HepG2 (cell line): ENCODE data around the gene ARFGAP1. TPM values are rescaled to one million over a fixed set of nuclear protein-coding genes. Genes with fewer than 3 reads are reported as not detected.

Experiments used
- ATAC-seq: fragments of 200-7000 bp; cut with Tn5 transposase; 3 replicates; pipeline ENCODE4 v1.9.1; 2020; ENCODE audit warnings: mild to moderate bottlenecking, moderate library complexity
- Bru-seq: library from RNA; stranded (reverse); fragments of 400-500 nt; gene quantifications from one replicate; lab custom pipeline; 2021; lab: Mats Ljungman, UMichigan
- BruChase-seq, 2 experiments: library from RNA; stranded (reverse); fragments of 400-500 nt; gene quantifications; one replicate each; lab custom pipeline; 2021; lab: Mats Ljungman, UMichigan
- BruUV-seq: library from RNA; stranded (reverse); fragments of 400-500 nt; replicated peaks from 2 replicates; lab custom pipeline; 2021; lab: Mats Ljungman, UMichigan
- CTCF ChIA-PET: fragments of 300-600 bp; formaldehyde crosslinking; extraction: SDS; loops from one replicate; lab custom pipeline; 2021; ENCODE audit warnings: low total read pairs, inconsistent platforms, low intra/inter-chr PET ratio; lab: Yijun Ruan, JAX
- POLR2A ChIA-PET: fragments of 350-600 bp; sonication (Branson Sonifier 250); formaldehyde crosslinking; loops from one replicate; lab custom pipeline; 2020; ENCODE audit warnings: antibody characterized with exemption, inconsistent platforms; lab: Yijun Ruan, JAX
- DNase-seq: peaks from one replicate; pipeline ENCODE4 v3.0.0-alpha.2; 2015; ENCODE audit warnings: low spot score
- FAIRE-seq: peaks from 3 replicates; lab custom pipeline; 2011; peaks lifted over from hg19 to GRCh38; lab: Jason Lieb, UNC
- H2AFZ ChIP-seq: one replicate; pipeline ENCODE4 v1.6.1; 2011; ENCODE audit warnings: low read length, inconsistent platforms
- H3K27ac ChIP-seq: fragments of 300-600 bp; 3 replicates; pipeline ENCODE4 v1.8.0; 2011; ENCODE audit warnings: mixed run types, mild to moderate bottlenecking, mixed read lengths, low read length, inconsistent platforms; ENCODE audit not compliant: insufficient read depth; ENCODE audit errors: extremely low read length
- H3K27me3 ChIP-seq, 2 experiments: fragments of 200-600 bp in 1 of 2; 2 replicates in 1 of 2; 3 replicates in 1 of 2; pipeline versions ENCODE4 v1.6.0 to v1.8.0; 2011; ENCODE audit warnings: low read length in 2 of 2, mild to moderate bottlenecking in 2 of 2, moderate library complexity in 2 of 2, inconsistent platforms in 1 of 2; ENCODE audit not compliant: insufficient read depth in 2 of 2, control insufficient read depth in 1 of 2
- H3K36me3 ChIP-seq, 2 experiments: fragments of 200-600 bp in 1 of 2; replicated peaks in 1 of 2; 2 replicates in 1 of 2; 3 replicates in 1 of 2; pipeline versions ENCODE4 v1.5.1 to v1.8.0; 2011; ENCODE audit warnings: low read length in 2 of 2, inconsistent platforms in 1 of 2; ENCODE audit not compliant: insufficient read depth in 2 of 2, control insufficient read depth in 1 of 2
- H3K4me1 ChIP-seq: 2 replicates; pipeline ENCODE4 v1.5.1; 2012; ENCODE audit warnings: low read length, inconsistent platforms; ENCODE audit not compliant: insufficient read depth
- H3K4me2 ChIP-seq: 2 replicates; pipeline ENCODE4 v1.6.0; 2011; ENCODE audit warnings: low read depth, low read length, inconsistent platforms
- H3K4me3 ChIP-seq, 3 experiments: fragments of 200-600 bp in 1 of 3; sonication (generic), shearing (Covaris generic) in 1 of 3; replicated peaks in 1 of 3; 2 replicates each; pipeline ENCODE4 v1.5.1; 2011 to 2016; ENCODE audit warnings: low read length in 3 of 3, inconsistent platforms in 2 of 3, low read depth in 2 of 3, mild to moderate bottlenecking in 2 of 3, control low read depth in 1 of 3, mixed read lengths in 1 of 3; ENCODE audit not compliant: insufficient read depth in 1 of 3
- H3K79me2 ChIP-seq: one replicate; pipeline ENCODE4 v1.6.1; 2011; ENCODE audit warnings: low read length, inconsistent platforms; ENCODE audit not compliant: insufficient read depth
- H3K9ac ChIP-seq: 2 replicates; pipeline ENCODE4 v1.6.0; 2011; ENCODE audit warnings: mild to moderate bottlenecking, low read depth, low read length, inconsistent platforms; ENCODE audit not compliant: insufficient read depth
- H3K9me3 ChIP-seq: 2 replicates; pipeline ENCODE4 v1.5.1; 2012; ENCODE audit warnings: mild to moderate bottlenecking, low read length
- H4K20me1 ChIP-seq: 2 replicates; pipeline ENCODE4 v1.6.0; 2011; ENCODE audit warnings: inconsistent platforms, mild to moderate bottlenecking, low read length, moderate library complexity; ENCODE audit not compliant: insufficient read depth
- AKAP8 ChIP-seq: sonication (generic); formaldehyde crosslinking; IDR thresholded peaks from 2 replicates; pipeline ENCODE4 v1.5.1; 2020; ENCODE audit warnings: mild to moderate bottlenecking, missing genetic modification reagents
- BCLAF1 ChIP-seq: fragments of 450-650 bp; IDR thresholded peaks from 2 replicates; pipeline ENCODE4 v1.6.1; 2017; ENCODE audit warnings: mild to moderate bottlenecking
- EEA1 ChIP-seq: sonication (generic); formaldehyde crosslinking; IDR thresholded peaks from 2 replicates; pipeline ENCODE4 v1.5.1; 2020; ENCODE audit warnings: mild to moderate bottlenecking, missing genetic modification reagents, borderline replicate concordance
- NFIC ChIP-seq: IDR thresholded peaks from 2 replicates; pipeline ENCODE4 v1.6.1; 2012; ENCODE audit warnings: mild to moderate bottlenecking, low read length, inconsistent platforms
- NFYB ChIP-seq: sonication (generic); formaldehyde crosslinking; IDR thresholded peaks from 2 replicates; pipeline ENCODE4 v1.4.0; 2020; ENCODE audit warnings: missing genetic modification reagents
- SALL2 ChIP-seq: sonication (generic); formaldehyde crosslinking; IDR thresholded peaks from 2 replicates; pipeline ENCODE4 v1.8.1; 2023; ENCODE audit warnings: mild to moderate bottlenecking, missing genetic modification reagents, inconsistent platforms
- ZFX ChIP-seq: sonication (generic); formaldehyde crosslinking; IDR thresholded peaks from 2 replicates; pipeline ENCODE4 v1.4.0; 2020; ENCODE audit warnings: mild to moderate bottlenecking, low read depth, missing genetic modification reagents, moderate library complexity
- ZNF441 ChIP-seq: sonication (generic); formaldehyde crosslinking; IDR thresholded peaks from 2 replicates; pipeline ENCODE4 v1.7.0; 2021; ENCODE audit warnings: missing genetic modification reagents, borderline replicate concordance
- ZNF678 ChIP-seq: sonication (generic); formaldehyde crosslinking; IDR thresholded peaks from 2 replicates; pipeline ENCODE4 v1.4.0; 2020; ENCODE audit warnings: mild to moderate bottlenecking, missing genetic modification reagents
- ZNF777 ChIP-seq: sonication (generic); formaldehyde crosslinking; IDR thresholded peaks from 2 replicates; pipeline ENCODE4 v1.4.0; 2020; ENCODE audit warnings: missing genetic modification reagents
- WGBS: methylation state at CpG from one replicate; pipeline ENCODE4 v1.1.6; 2017; ENCODE audit warnings: low lambda C conversion rate; 5-methylcytosine and 5-hydroxymethylcytosine counted together
- in situ Hi-C: cut with HindIII; loops from 2 replicates; pipeline ENCODE4 v1.10.0; 2017; ENCODE audit warnings: low pct_unique_long_range_greater_than_20kb; ENCODE audit not compliant: extremely low pct_ligation_motif_present
- intact Hi-C: fragments of 100-400 bp; cut with micrococcal nuclease; formaldehyde crosslinking; loops from one replicate; pipeline ENCODE4 v1.10.0; 2022; ENCODE audit not compliant: unreplicated experiment
- long read RNA-seq, 2 experiments: library from RNA in 1 of 2; library from polyadenylated mRNA in 1 of 2; stranded (forward) in 1 of 2; unstranded in 1 of 2; transcript quantifications; one replicate each; pipeline ENCODE4 v2.0.0, GENCODE V29; 2019 to 2022
- polyA minus RNA-seq, 3 experiments: library from RNA; depleted of rRNA, polyadenylated mRNA; stranded (reverse); fragments of >200 nt; gene quantifications; 2 replicates each; pipeline ENCODE4 v1.2.3, GENCODE V29; 2011; ENCODE audit warnings: low replicate concordance in 1 of 3
- polyA plus RNA-seq, 8 experiments: library from polyadenylated mRNA; depleted of rRNA in 3 of 8; stranded (reverse) in 7 of 8; unstranded in 1 of 8; fragments of >200 nt; fragmentation: Illumina TruSeq in 4 of 8; extraction: Trizol in 4 of 8; gene quantifications; 2 replicates each; pipeline versions ENCODE4 v1.2.1 to v1.2.3, GENCODE V29; 2011 to 2016; ENCODE audit warnings: low read depth in 4 of 8, missing spikeins in 1 of 8, mixed read lengths in 1 of 8; ENCODE audit not compliant: insufficient read depth in 1 of 8
- total RNA-seq, 5 experiments: library from RNA; depleted of rRNA; stranded (reverse); fragments of >200 nt; fragmentation: Illumina TruSeq; extraction: Trizol; gene quantifications; 2 replicates each; pipeline ENCODE4 v1.2.3, GENCODE V29; 2016; ENCODE audit warnings: low read depth in 1 of 5
- TF ChIP-seq, protein P1 (sequence below): sonication (generic); formaldehyde crosslinking; IDR thresholded peaks from 2 replicates; pipeline ENCODE4 v1.4.0; 2020; ENCODE audit warnings: missing genetic modification reagents, borderline replicate concordance

ARFGAP1 gene
- total RNA-seq (2016; rRNA removed; fragmentation: Illumina TruSeq; extraction: Trizol) (51.4 and 132 TPM in 2 replicates), polyA plus RNA-seq (2011; rRNA removed) (132 and 173 TPM in 2 replicates), polyA minus RNA-seq (2011; rRNA and poly(A)+ RNA removed; ENCODE audit: low replicate concordance) (69.2 and 278 TPM in 2 replicates), Bru-seq, nascent RNA (percentile 84 among the genes with signal in this experiment), BruChase-seq, experiment 1, labeled RNA remaining after a 6-hour chase (percentile 97 among the genes with signal in this experiment), BruChase-seq, experiment 2, labeled RNA remaining after a 2-hour chase (percentile 96 among the genes with signal in this experiment)
- 32.3 and 33.5 TPM in 2 replicates for total RNA-seq (2016; cell fraction: cytosol; rRNA removed; fragmentation: Illumina TruSeq; extraction: Trizol; ENCODE audit: low read depth)
- total RNA-seq (2016; cell fraction: insoluble cytoplasmic fraction; rRNA removed; fragmentation: Illumina TruSeq; extraction: Trizol) = 44.4 and 147 TPM in 2 replicates
- 36.6 and 38.2 TPM in 2 replicates for total RNA-seq (2016; cell fraction: membrane; rRNA removed; fragmentation: Illumina TruSeq; extraction: Trizol)
- 173 and 206 TPM in 2 replicates for total RNA-seq (2016; cell fraction: nucleus; rRNA removed; fragmentation: Illumina TruSeq; extraction: Trizol)
- 40.1 and 86.0 TPM in 2 replicates for polyA plus RNA-seq (2011; cell fraction: cytosol; rRNA removed)
- 1,804 and 3,077 TPM in 2 replicates for polyA plus RNA-seq (2011; cell fraction: nucleus; rRNA removed)
- polyA plus RNA-seq (2012) = 112 and 149 TPM in 2 replicates
- polyA plus RNA-seq (2016; cell fraction: cytosol; fragmentation: Illumina TruSeq; extraction: Trizol; ENCODE audit: low read depth) = 5.1 and 5.7 TPM in 2 replicates
- 47.2 and 54.2 TPM in 2 replicates for polyA plus RNA-seq (2016; cell fraction: insoluble cytoplasmic fraction; fragmentation: Illumina TruSeq; extraction: Trizol; ENCODE audit: low read depth)
- polyA plus RNA-seq (2016; cell fraction: membrane; fragmentation: Illumina TruSeq; extraction: Trizol; ENCODE audit: low read depth) = 13.3 and 16.2 TPM in 2 replicates
- 572 and 622 TPM in 2 replicates for polyA plus RNA-seq (2016; cell fraction: nucleus; fragmentation: Illumina TruSeq; extraction: Trizol; ENCODE audit: insufficient read depth, low read depth)
- polyA minus RNA-seq (2011; cell fraction: cytosol; rRNA and poly(A)+ RNA removed) = 47.8 and 61.7 TPM in 2 replicates
- 203 and 232 TPM in 2 replicates for polyA minus RNA-seq (2011; cell fraction: nucleus; rRNA and poly(A)+ RNA removed)
- long read RNA-seq, experiment 1, transcript ARFGAP1-203 (13 exons, 3,281 nt) = major isoform, 41 of 79 reads
- long read RNA-seq, experiment 1, partial matches to known transcripts = 31 of 79 reads
- long read RNA-seq, experiment 1, other reads (novel, unspliced or antisense) = 5 of 79 reads
- long read RNA-seq, experiment 2, transcript ARFGAP1-209 (4 exons, 2,727 nt) = minor isoform, 5 of 211 reads
- long read RNA-seq, experiment 2, transcript ARFGAP1-203 (13 exons, 3,281 nt) = major isoform, 65 of 211 reads
- long read RNA-seq, experiment 2, partial matches to known transcripts = 106 of 211 reads
- long read RNA-seq, experiment 2, other reads (novel, unspliced or antisense) = 33 of 211 reads

- ChIA-PET POLR2A (interaction anchor here (0.8 to 1.6 kb wide), 12 partner anchors 8 to 1229 kb away, joined by 3 to 8 read pairs (median 3); partner anchors contain the start of genes PTK6 and TCFL5), CTCF (no interaction called here)
- Histone ChIP-seq H3K27me3 (peaks cover 2 to 14% of the 10 kb centered on the region in 2 experiments; a peak in 3 of 5 replicates), H3K9ac (peak within 1 kb of the TSS; percentile 96), H3K36me3 (peaks cover 22 to 23% of the 10 kb centered on the region in 2 experiments), H2AFZ (no peak within 1 kb of the TSS), H3K4me2 (peak within 1 kb of the TSS; percentile 92), H3K4me1 (peaks cover 43% of the 10 kb centered on the region), H4K20me1 (peaks cover 33% of the 10 kb centered on the region), H3K27ac (peak within 1 kb of the TSS; percentile 72), H3K9me3 (no peaks in the 10 kb centered on the region), H3K79me2 (peaks cover 41% of the 10 kb centered on the region), H3K4me3 (peak within 1 kb of the TSS; percentile 96 to 100 (median 99))
- peak; percentile 75 for FAIRE-seq
- in situ Hi-C loops = no loop called here
- DNase-seq = peak; percentile 92
- intact Hi-C loops = no loop called here
- BruUV-seq = no TSS peak
- WGBS = 3% methylated on average over 60 of the region's 97 CpGs
- peak; percentile 90 for ATAC-seq
- TF ChIP-seq, protein P1, sequence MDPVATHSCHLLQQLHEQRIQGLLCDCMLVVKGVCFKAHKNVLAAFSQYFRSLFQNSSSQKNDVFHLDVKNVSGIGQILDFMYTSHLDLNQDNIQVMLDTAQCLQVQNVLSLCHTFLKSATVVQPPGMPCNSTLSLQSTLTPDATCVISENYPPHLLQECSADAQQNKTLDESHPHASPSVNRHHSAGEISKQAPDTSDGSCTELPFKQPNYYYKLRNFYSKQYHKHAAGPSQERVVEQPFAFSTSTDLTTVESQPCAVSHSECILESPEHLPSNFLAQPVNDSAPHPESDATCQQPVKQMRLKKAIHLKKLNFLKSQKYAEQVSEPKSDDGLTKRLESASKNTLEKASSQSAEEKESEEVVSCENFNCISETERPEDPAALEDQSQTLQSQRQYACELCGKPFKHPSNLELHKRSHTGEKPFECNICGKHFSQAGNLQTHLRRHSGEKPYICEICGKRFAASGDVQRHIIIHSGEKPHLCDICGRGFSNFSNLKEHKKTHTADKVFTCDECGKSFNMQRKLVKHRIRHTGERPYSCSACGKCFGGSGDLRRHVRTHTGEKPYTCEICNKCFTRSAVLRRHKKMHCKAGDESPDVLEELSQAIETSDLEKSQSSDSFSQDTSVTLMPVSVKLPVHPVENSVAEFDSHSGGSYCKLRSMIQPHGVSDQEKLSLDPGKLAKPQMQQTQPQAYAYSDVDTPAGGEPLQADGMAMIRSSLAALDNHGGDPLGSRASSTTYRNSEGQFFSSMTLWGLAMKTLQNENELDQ (CRISPR knock-in tag) = peak; percentile 68; the same call in 1 of the 2 replicates
- peak; percentile 75; the same call in 1 of the 2 replicates for TF ChIP-seq ZNF441 (CRISPR knock-in tag)
- TF ChIP-seq SALL2 = peak; percentile 98
- peak; percentile 24; the same call in 1 of the 2 replicates for TF ChIP-seq AKAP8 (CRISPR knock-in tag)
- TF ChIP-seq ZNF777 = no peak; the same call in 1 of the 2 replicates
- TF ChIP-seq EEA1 (CRISPR knock-in tag) = peak; percentile 47; the same call in 1 of the 2 replicates
- TF ChIP-seq NFIC = no peak
- TF ChIP-seq NFYB (CRISPR knock-in tag) = peak; percentile 68
- TF ChIP-seq BCLAF1 = no peak
- TF ChIP-seq ZFX (CRISPR knock-in tag) = peak; percentile 97
- TF ChIP-seq ZNF678 = 0 out of 2 replicates have a peak, but pooled peaks have one; percentile 29
Measured at GRCh38 chr20:63272105-63273058, at the start of gene ARFGAP1. ARFGAP1 (plus strand) TSS chr20:63272813; CDS start chr20:63275581, 2,768 bp downstream.
